H1 (cell line): ENCODE measurements around the gene TLNRD1. TPM values are rescaled to one million over a fixed set of nuclear protein-coding genes. Genes with fewer than 3 reads are reported as not detected.

ENCODE experiments used
- CTCF ChIA-PET: fragments of 300-600 bp; sonication (Branson Sonifier 250); formaldehyde crosslinking; loops from one replicate; lab custom pipeline; 2021; ENCODE audit not compliant: partially characterized antibody; lab: Charles Lee
- POLR2A ChIA-PET: fragments of 300-600 bp; sonication (Branson Sonifier 250); formaldehyde crosslinking; loops from one replicate; lab custom pipeline; 2021; ENCODE audit warnings: inconsistent platforms; ENCODE audit not compliant: partially characterized antibody; lab: Charles Lee
- DNase-seq, 2 experiments: peaks; one replicate each; pipeline versions ENCODE4 v3.0.0 to v3.0.0-alpha.2; 2010 to 2022; ENCODE audit warnings: low spot score in 2 of 2, low read depth in 1 of 2, mixed read lengths in 1 of 2
- FAIRE-seq: peaks from 2 replicates; lab custom pipeline; 2011; peaks lifted over from hg19 to GRCh38; lab: Jason Lieb, UNC
- H2AFZ ChIP-seq: 2 replicates; pipeline ENCODE4 v1.8.1; 2012; ENCODE audit warnings: low read length, inconsistent platforms
- H2AK5ac ChIP-seq: 2 replicates; pipeline ENCODE4 v1.6.1; 2013; ENCODE audit warnings: low read depth, low read length
- H2BK120ac ChIP-seq: replicated peaks from 2 replicates; pipeline ENCODE3; 2013; ENCODE audit warnings: low read depth, low read length, inconsistent platforms
- H2BK12ac ChIP-seq: 2 replicates; pipeline ENCODE4 v1.6.1; 2013; ENCODE audit warnings: low read depth, low read length
- H2BK15ac ChIP-seq: 2 replicates; pipeline ENCODE4 v1.6.1; 2013; ENCODE audit warnings: low read length
- H2BK20ac ChIP-seq: 2 replicates; pipeline ENCODE4 v1.6.1; 2013; ENCODE audit warnings: low read length
- H2BK5ac ChIP-seq: 2 replicates; pipeline ENCODE4 v1.6.1; 2013; ENCODE audit warnings: low read depth, low read length
- H3K14ac ChIP-seq: 2 replicates; pipeline ENCODE4 v1.6.1; 2013; ENCODE audit warnings: inconsistent platforms; ENCODE audit not compliant: insufficient read length
- H3K18ac ChIP-seq: 2 replicates; pipeline ENCODE4 v1.6.1; 2013; ENCODE audit warnings: low read length; ENCODE audit errors: extremely low read depth
- H3K23ac ChIP-seq: 2 replicates; pipeline ENCODE4 v1.6.1; 2013; ENCODE audit warnings: inconsistent platforms; ENCODE audit not compliant: insufficient read length
- H3K23me2 ChIP-seq: 2 replicates; pipeline ENCODE4 v1.6.1; 2013; ENCODE audit warnings: low read depth, low read length
- H3K27ac ChIP-seq: 2 replicates; pipeline ENCODE4 v1.6.1; 2011; ENCODE audit warnings: low read depth, low read length, inconsistent platforms
- H3K27me3 ChIP-seq, 4 experiments: replicated peaks in 1 of 4; 1 replicate in 1 of 4; 2 replicates in 3 of 4; pipeline versions ENCODE4 v1.6.1 to v1.8.1; 2011 to 2013; ENCODE audit warnings: low read length in 3 of 4, mild to moderate bottlenecking in 3 of 4, inconsistent platforms in 2 of 4, mixed read lengths in 2 of 4, moderate library complexity in 1 of 4; ENCODE audit not compliant: control insufficient read depth in 3 of 4, insufficient read depth in 3 of 4; ENCODE audit errors: extremely low read depth in 1 of 4
- H3K36me3 ChIP-seq, 4 experiments: 2 replicates each; pipeline versions ENCODE4 v1.6.1 to v1.8.1; 2011 to 2013; ENCODE audit warnings: mild to moderate bottlenecking in 4 of 4, low read length in 3 of 4, moderate library complexity in 2 of 4, control low read depth in 1 of 4, inconsistent platforms in 1 of 4; ENCODE audit not compliant: insufficient read depth in 4 of 4, control insufficient read depth in 2 of 4
- H3K4ac ChIP-seq: replicated peaks from 2 replicates; pipeline ENCODE3; 2013; ENCODE audit warnings: low read length, low read depth, mixed read lengths, inconsistent platforms; ENCODE audit not compliant: insufficient read length
- H3K4me1 ChIP-seq, 4 experiments: replicated peaks in 1 of 4; 1 replicate in 1 of 4; 2 replicates in 3 of 4; pipeline versions ENCODE4 v1.6.1 to v1.8.1; 2011 to 2013; ENCODE audit warnings: low read length in 3 of 4, inconsistent platforms in 2 of 4, mixed read lengths in 1 of 4; ENCODE audit not compliant: insufficient read depth in 4 of 4, control insufficient read depth in 3 of 4
- H3K4me2 ChIP-seq, 2 experiments: 2 replicates each; pipeline versions ENCODE4 v1.6.1 to v1.8.1; 2011 to 2013; ENCODE audit warnings: low read depth in 2 of 2, low read length in 2 of 2, control low read depth in 1 of 2, inconsistent platforms in 1 of 2, mild to moderate bottlenecking in 1 of 2; ENCODE audit not compliant: insufficient read depth in 1 of 2
- H3K4me3 ChIP-seq, 4 experiments: fragments of 200-600, 300-600 bp in 1 of 4; sonication (generic), shearing (Covaris generic), sonication (Bioruptor Twin) in 1 of 4; 2 replicates each; pipeline versions ENCODE4 v1.5.1 to v1.8.1; 2011 to 2016; ENCODE audit warnings: low read length in 4 of 4, low read depth in 3 of 4, control low read depth in 2 of 4, inconsistent platforms in 2 of 4, mild to moderate bottlenecking in 2 of 4, mixed read lengths in 1 of 4, moderate library complexity in 1 of 4; ENCODE audit not compliant: insufficient read depth in 2 of 4; ENCODE audit errors: extremely low read depth in 1 of 4
- H3K56ac ChIP-seq: replicated peaks from 2 replicates; pipeline ENCODE3; 2013; ENCODE audit warnings: low read depth, mild to moderate bottlenecking, mixed read lengths, low read length, inconsistent platforms; ENCODE audit not compliant: insufficient read length
- H3K79me1 ChIP-seq: 2 replicates; pipeline ENCODE4 v1.6.1; 2013; ENCODE audit warnings: low read depth, low read length, control low read depth
- H3K79me2 ChIP-seq, 2 experiments: 2 replicates each; pipeline versions ENCODE4 v1.6.1 to v1.8.1; 2012 to 2013; ENCODE audit warnings: low read length in 2 of 2, mild to moderate bottlenecking in 2 of 2, inconsistent platforms in 1 of 2; ENCODE audit not compliant: insufficient read depth in 2 of 2, control insufficient read depth in 1 of 2
- H3K9ac ChIP-seq, 4 experiments: replicated peaks in 1 of 4; 1 replicate in 1 of 4; 2 replicates in 3 of 4; pipeline versions ENCODE4 v1.6.1 to v1.8.1; 2011 to 2013; ENCODE audit warnings: low read depth in 3 of 4, low read length in 3 of 4, control low read depth in 2 of 4, mild to moderate bottlenecking in 2 of 4, moderate library complexity in 2 of 4, inconsistent platforms in 1 of 4; ENCODE audit errors: extremely low read depth in 1 of 4
- H3K9me3 ChIP-seq, 2 experiments: 2 replicates each; pipeline versions ENCODE4 v1.6.1 to v1.8.1; 2012 to 2013; ENCODE audit warnings: mild to moderate bottlenecking in 2 of 2, moderate library complexity in 2 of 2, control low read depth in 1 of 2, inconsistent platforms in 1 of 2, low read depth in 1 of 2, low read length in 1 of 2, mixed read lengths in 1 of 2; ENCODE audit not compliant: insufficient read depth in 2 of 2
- H4K20me1 ChIP-seq, 2 experiments: replicated peaks in 1 of 2; 2 replicates each; pipeline versions ENCODE3 to v1.8.1; 2011 to 2013; ENCODE audit warnings: inconsistent platforms in 2 of 2, low read length in 2 of 2, mild to moderate bottlenecking in 1 of 2; ENCODE audit not compliant: insufficient read depth in 2 of 2, control insufficient read depth in 1 of 2
- H4K5ac ChIP-seq: 2 replicates; pipeline ENCODE4 v1.6.1; 2013; ENCODE audit warnings: low read length, low read depth, mixed read lengths, inconsistent platforms; ENCODE audit not compliant: insufficient read length
- H4K8ac ChIP-seq: 2 replicates; pipeline ENCODE4 v1.8.0; 2013; ENCODE audit warnings: mild to moderate bottlenecking, moderate library complexity, low read length, inconsistent platforms; ENCODE audit not compliant: insufficient read depth; ENCODE audit errors: extremely low read depth
- H4K91ac ChIP-seq: replicated peaks from 2 replicates; pipeline ENCODE3; 2013; ENCODE audit warnings: low read length, mixed read lengths, inconsistent platforms; ENCODE audit not compliant: insufficient read length
- ASH2L ChIP-seq: fragments of 200-600, 300-600 bp; sonication (generic); IDR thresholded peaks from one replicate; pipeline ENCODE4 v1.7.1; 2017; ENCODE audit warnings: low read length
- CBX8 ChIP-seq: fragments of 300-800, 300-1000 bp; sonication (generic); IDR thresholded peaks from 2 replicates; pipeline ENCODE4 v1.7.1; 2016; ENCODE audit warnings: low read depth, low read length, borderline replicate concordance
- SIX5 ChIP-seq: IDR thresholded peaks from 2 replicates; pipeline ENCODE4 v1.6.1; 2011; ENCODE audit warnings: mild to moderate bottlenecking, low read depth, low read length
- WGBS, 2 experiments: shearing (Covaris generic) in 1 of 2; methylation state at CpG; one replicate each; pipeline versions ENCODE4 v1.1.6 to v1.1.7; 2013 to 2015; ENCODE audit warnings: low lambda C conversion rate in 2 of 2, mixed read lengths in 2 of 2, inconsistent platforms in 1 of 2, low coverage in 1 of 2, missing lambda C conversion rate in 1 of 2; ENCODE audit not compliant: insufficient replicate concordance in 2 of 2, insufficient coverage in 1 of 2, insufficient read length in 1 of 2; ENCODE audit errors: extremely low coverage in 1 of 2, missing lambda C conversion rate in 1 of 2; 5-methylcytosine and 5-hydroxymethylcytosine counted together
- polyA plus RNA-seq, 7 experiments: library from polyadenylated mRNA; depleted of rRNA in 3 of 7; stranded (reverse) in 5 of 7; unstranded in 2 of 7; fragments of >200 nt in 5 of 7; fragments of 200-250 nt in 2 of 7; gene quantifications; 1 replicate in 5 of 7; 2 replicates in 1 of 7; 4 replicates in 1 of 7; pipeline versions ENCODE4 v1.2.1 to v1.2.3, GENCODE V29; 2011 to 2013; ENCODE audit warnings: missing spikeins in 2 of 7, mixed read lengths in 2 of 7
- total RNA-seq: library from RNA; stranded (reverse); fragmentation: NEBNext Ultra II Directional; extraction: Animal tissue kit (Norgen Biotek cat#: 25700); gene quantifications from 2 replicates; pipeline ENCODE4 v1.2.1, GENCODE V29; 2021

The TLNRD1 gene
- total and polyA plus RNA-seq, 2 of the 8 experiments (the other 6 are each of a cell fraction or from before 2014, with no cell fraction given) = 12.2 to 20.5 TPM

GRCh38 chr15:80997692-80998091 is 3.0 kb upstream of the TLNRD1 start:
- Histone ChIP-seq H3K79me2 (no peaks in the 10 kb centered on the region), H3K4me1 (peaks cover 0 to 5% (median 2%) of the 10 kb centered on the region in 4 experiments; a peak in 4 of 7 replicates), H3K18ac (no peak overlapping the region), H2AK5ac (no peak overlapping the region), H3K14ac (no peak overlapping the region), H3K9me3 (no peaks in the 10 kb centered on the region; a peak in 1 of 4 replicates), H3K4me3 (no peak overlapping the region), H2BK20ac (no peak overlapping the region), H4K20me1 (peaks cover 0 to 2% of the 10 kb centered on the region in 2 experiments), H4K8ac (no peak overlapping the region), H3K79me1 (no peaks in the 10 kb centered on the region), H4K91ac (no peak overlapping the region), H2AFZ (no peak overlapping the region), H3K23me2 (peaks cover 15% of the 10 kb centered on the region; the same call in 1 of the 2 replicates), H2BK15ac (no peak overlapping the region), H3K9ac (no peak overlapping the region), H2BK120ac (no peak overlapping the region), H3K27me3 (peaks cover 0 to 8% (median 5%) of the 10 kb centered on the region in 4 experiments; a peak in 4 of 7 replicates), H4K5ac (no peak overlapping the region), H3K4ac (no peak overlapping the region), H3K36me3 (no peaks in the 10 kb centered on the region; a peak in 1 of 8 replicates), H3K56ac (no peak overlapping the region), H3K4me2 (no peak overlapping the region), H2BK12ac (no peak overlapping the region), H3K27ac (no peak overlapping the region), H3K23ac (no peak overlapping the region), H2BK5ac (no peak overlapping the region)
- TF ChIP-seq SIX5 (no peak), CBX8 (no peak), ASH2L (no peak)
- no peak for FAIRE-seq
- CTCF ChIA-PET = interaction anchor here (0.6 to 1.3 kb wide), 6 partner anchors 19 to 563 kb away, joined by 3 to 5 read pairs (median 4); no protein-coding TSS in a partner anchor
- WGBS, 2 experiments = 89% methylated on average over 1 of the region's 1 CpG; no CpG with 5 or more reads in 1 of the 2 experiments
- POLR2A ChIA-PET = no interaction called here
- DNase-seq = no peak
